ENCODE data around the gene DUSP7.

DUSP7 gene

DNA sequence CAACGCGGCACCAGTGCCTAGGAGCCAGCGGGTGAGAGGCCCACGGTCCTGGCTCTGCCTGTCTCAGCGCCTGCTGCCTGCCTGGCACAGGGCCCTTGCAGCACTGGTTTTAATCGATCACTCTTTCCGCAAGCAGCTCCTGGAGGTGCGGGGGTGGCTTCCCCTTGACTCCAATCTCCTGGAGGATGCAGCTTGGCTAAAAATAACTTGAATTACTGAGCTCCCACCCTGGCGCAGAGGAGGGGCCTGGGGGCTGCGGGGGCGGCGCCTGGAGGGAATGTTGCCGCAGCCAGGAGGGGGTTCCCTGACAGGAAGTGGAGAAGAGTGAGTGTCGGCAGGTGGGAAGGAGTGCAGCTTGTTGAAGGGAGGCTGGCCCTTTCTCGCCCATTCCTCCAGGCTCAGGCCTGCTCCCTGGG, 50.8 kb downstream of the DUSP7 start:
- no peak for TF ChIP-seq SIN3A (IDR thresholded peaks at IDR 0.05; ENCODE audit: borderline replicate concordance, insufficient read depth, low read length)
- no peak for TF ChIP-seq TAF1 (IDR thresholded peaks at IDR 0.05; ENCODE audit: borderline replicate concordance, insufficient read depth, low read length)
- no peak for TF ChIP-seq POLR2AphosphoS5 (IDR thresholded peaks at IDR 0.05; ENCODE audit: low read depth, low read length)
- TF ChIP-seq REST (IDR thresholded peaks at IDR 0.05; ENCODE audit: insufficient read depth in 1 of 2, low read depth in 2 of 2, low read length in 2 of 2) = no peak
- no peak for TF ChIP-seq FOXP2 (optimal IDR thresholded peaks at IDR 0.05; ENCODE audit: borderline replicate concordance, extremely low read depth, extremely low read length, insufficient read depth)

GRCh38 chr3:52004906-52005395, 51.4 kb downstream of the DUSP7 start:
- TF ChIP-seq TAF1 (IDR thresholded peaks at IDR 0.05; ENCODE audit: borderline replicate concordance, insufficient read depth, low read length) (no peak), SIN3A (IDR thresholded peaks at IDR 0.05; ENCODE audit: borderline replicate concordance, insufficient read depth, low read length) (no peak), REST (IDR thresholded peaks at IDR 0.05; ENCODE audit: insufficient read depth in 1 of 2, low read depth in 2 of 2, low read length in 2 of 2) (no peak), FOXP2 (optimal IDR thresholded peaks at IDR 0.05; ENCODE audit: borderline replicate concordance, extremely low read depth, extremely low read length, insufficient read depth) (no peak), POLR2AphosphoS5 (IDR thresholded peaks at IDR 0.05; ENCODE audit: low read depth, low read length) (no peak)

- no peak for TF ChIP-seq REST (IDR thresholded peaks at IDR 0.05; ENCODE audit: insufficient read depth in 1 of 2, low read depth in 2 of 2, low read length in 2 of 2)
- TF ChIP-seq POLR2AphosphoS5 (IDR thresholded peaks at IDR 0.05; ENCODE audit: low read depth, low read length) = no peak
- no peak for TF ChIP-seq FOXP2 (optimal IDR thresholded peaks at IDR 0.05; ENCODE audit: borderline replicate concordance, extremely low read depth, extremely low read length, insufficient read depth)
- TF ChIP-seq SIN3A (IDR thresholded peaks at IDR 0.05; ENCODE audit: borderline replicate concordance, insufficient read depth, low read length) = no peak
Measured at GRCh38 chr3:52004163-52004787, 52.1 kb downstream of the DUSP7 start.

GRCh38 chr3:52002748-52003147, 53.6 kb downstream of the DUSP7 start:
- TF ChIP-seq POLR2AphosphoS5 (IDR thresholded peaks at IDR 0.05; ENCODE audit: low read depth, low read length) = no peak
- TF ChIP-seq FOXP2 (optimal IDR thresholded peaks at IDR 0.05; ENCODE audit: borderline replicate concordance, extremely low read depth, extremely low read length, insufficient read depth) = no peak
- no peak for TF ChIP-seq SIN3A (IDR thresholded peaks at IDR 0.05; ENCODE audit: borderline replicate concordance, insufficient read depth, low read length)
- TF ChIP-seq TAF1 (IDR thresholded peaks at IDR 0.05; ENCODE audit: borderline replicate concordance, insufficient read depth, low read length) = no peak
- no peak for TF ChIP-seq REST (IDR thresholded peaks at IDR 0.05; ENCODE audit: insufficient read depth in 1 of 2, low read depth in 2 of 2, low read length in 2 of 2)
